H1 (cell line): Measurements from ENCODE around the gene PCDHGB3. TPM values are rescaled to one million over a fixed set of nuclear protein-coding genes. Genes with fewer than 3 reads are reported as not detected.

Source experiments
- CBX8 ChIP-seq: fragments of 300-800, 300-1000 bp; sonication (generic); IDR thresholded peaks from 2 replicates; pipeline ENCODE4 v1.7.1; 2016; ENCODE audit warnings: low read depth, low read length, borderline replicate concordance
- HDAC6 ChIP-seq: IDR thresholded peaks from one replicate; pipeline ENCODE4 v1.7.1; 2012; ENCODE audit warnings: low read depth, mild to moderate bottlenecking, inconsistent platforms, low read length, moderate library complexity
- RBBP5 ChIP-seq: IDR thresholded peaks from 2 replicates; pipeline ENCODE4 v1.7.1; 2012; ENCODE audit warnings: low read depth, mild to moderate bottlenecking, inconsistent platforms, low read length, moderate library complexity, borderline replicate concordance
- RFX5 ChIP-seq: IDR thresholded peaks from 2 replicates; pipeline ENCODE4 v1.6.1; 2011; ENCODE audit warnings: low read depth, low read length, improper control_type of control experiment, borderline replicate concordance
- polyA plus RNA-seq, 7 experiments: library from polyadenylated mRNA; depleted of rRNA in 3 of 7; stranded (reverse) in 5 of 7; unstranded in 2 of 7; fragments of >200 nt in 5 of 7; fragments of 200-250 nt in 2 of 7; gene quantifications; 1 replicate in 5 of 7; 2 replicates in 1 of 7; 4 replicates in 1 of 7; pipeline versions ENCODE4 v1.2.1 to v1.2.3, GENCODE V29; 2011 to 2013; ENCODE audit warnings: missing spikeins in 2 of 7, mixed read lengths in 2 of 7
- total RNA-seq: library from RNA; stranded (reverse); fragmentation: NEBNext Ultra II Directional; extraction: Animal tissue kit (Norgen Biotek cat#: 25700); gene quantifications from 2 replicates; pipeline ENCODE4 v1.2.1, GENCODE V29; 2021
- TF ChIP-seq, protein P1 (sequence below), 3 experiments: IDR thresholded peaks; 1 replicate in 2 of 3; 2 replicates in 1 of 3; pipeline versions ENCODE4 v1.5.1 to v1.6.1; 2011; ENCODE audit warnings: low read length in 3 of 3, mild to moderate bottlenecking in 3 of 3, inconsistent platforms in 2 of 3, low read depth in 1 of 3, moderate library complexity in 1 of 3; ENCODE audit not compliant: insufficient read depth in 1 of 3; ENCODE audit errors: control extremely low read depth in 1 of 3
- TF ChIP-seq, protein P2 (sequence below): IDR thresholded peaks from 2 replicates; pipeline ENCODE4 v1.6.1; 2012; ENCODE audit warnings: inconsistent platforms

Gene PCDHGB3
- total and polyA plus RNA-seq, 2 of the 8 experiments (the other 6 are each of a cell fraction or from before 2014, with no cell fraction given), result 1.6 to 1.9 TPM

DNA sequence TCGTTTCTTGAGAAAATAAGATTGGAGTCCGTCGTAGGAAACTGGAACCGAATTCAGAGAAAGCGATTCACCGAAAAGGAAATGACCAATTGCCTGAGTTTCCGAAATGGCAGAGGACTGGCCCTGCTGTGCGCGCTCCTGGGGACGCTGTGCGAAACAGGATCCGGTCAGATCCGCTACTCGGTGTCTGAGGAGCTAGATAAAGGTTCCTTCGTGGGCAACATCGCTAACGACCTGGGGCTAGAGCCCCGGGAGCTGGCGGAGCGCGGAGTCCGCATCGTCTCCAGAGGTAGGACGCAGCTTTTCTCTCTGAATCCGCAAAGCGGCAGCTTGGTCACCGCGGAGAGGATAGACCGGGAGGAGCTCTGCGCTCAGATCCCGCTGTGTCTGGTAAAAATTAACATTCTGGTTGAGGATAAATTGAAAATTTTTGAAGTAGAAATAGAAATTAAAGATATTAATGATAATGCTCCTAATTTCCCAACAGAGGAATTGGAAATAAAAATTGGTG lies 26.0 kb upstream of the PCDHGB3 start (continued):
- TF ChIP-seq, protein P1, sequence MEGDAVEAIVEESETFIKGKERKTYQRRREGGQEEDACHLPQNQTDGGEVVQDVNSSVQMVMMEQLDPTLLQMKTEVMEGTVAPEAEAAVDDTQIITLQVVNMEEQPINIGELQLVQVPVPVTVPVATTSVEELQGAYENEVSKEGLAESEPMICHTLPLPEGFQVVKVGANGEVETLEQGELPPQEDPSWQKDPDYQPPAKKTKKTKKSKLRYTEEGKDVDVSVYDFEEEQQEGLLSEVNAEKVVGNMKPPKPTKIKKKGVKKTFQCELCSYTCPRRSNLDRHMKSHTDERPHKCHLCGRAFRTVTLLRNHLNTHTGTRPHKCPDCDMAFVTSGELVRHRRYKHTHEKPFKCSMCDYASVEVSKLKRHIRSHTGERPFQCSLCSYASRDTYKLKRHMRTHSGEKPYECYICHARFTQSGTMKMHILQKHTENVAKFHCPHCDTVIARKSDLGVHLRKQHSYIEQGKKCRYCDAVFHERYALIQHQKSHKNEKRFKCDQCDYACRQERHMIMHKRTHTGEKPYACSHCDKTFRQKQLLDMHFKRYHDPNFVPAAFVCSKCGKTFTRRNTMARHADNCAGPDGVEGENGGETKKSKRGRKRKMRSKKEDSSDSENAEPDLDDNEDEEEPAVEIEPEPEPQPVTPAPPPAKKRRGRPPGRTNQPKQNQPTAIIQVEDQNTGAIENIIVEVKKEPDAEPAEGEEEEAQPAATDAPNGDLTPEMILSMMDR (IDR thresholded peaks at IDR 0.05; ENCODE audit: control extremely low read depth in 1 of 3, insufficient read depth in 1 of 3, low read depth in 1 of 3, low read length in 3 of 3), result no peak
- no peak for TF ChIP-seq RBBP5
- TF ChIP-seq CBX8, result no peak
- no peak for TF ChIP-seq RFX5
- no peak for TF ChIP-seq HDAC6
- TF ChIP-seq, protein P2, sequence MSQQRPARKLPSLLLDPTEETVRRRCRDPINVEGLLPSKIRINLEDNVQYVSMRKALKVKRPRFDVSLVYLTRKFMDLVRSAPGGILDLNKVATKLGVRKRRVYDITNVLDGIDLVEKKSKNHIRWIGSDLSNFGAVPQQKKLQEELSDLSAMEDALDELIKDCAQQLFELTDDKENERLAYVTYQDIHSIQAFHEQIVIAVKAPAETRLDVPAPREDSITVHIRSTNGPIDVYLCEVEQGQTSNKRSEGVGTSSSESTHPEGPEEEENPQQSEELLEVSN, result no peak
- TF ChIP-seq, all 59 proteins: peak for 0
